Measurements from ENCODE around the gene MXD1.
A peak's percentile ranks its signal among the peaks of the same experiment; 100 is the strongest.

MXD1 gene

DNA sequence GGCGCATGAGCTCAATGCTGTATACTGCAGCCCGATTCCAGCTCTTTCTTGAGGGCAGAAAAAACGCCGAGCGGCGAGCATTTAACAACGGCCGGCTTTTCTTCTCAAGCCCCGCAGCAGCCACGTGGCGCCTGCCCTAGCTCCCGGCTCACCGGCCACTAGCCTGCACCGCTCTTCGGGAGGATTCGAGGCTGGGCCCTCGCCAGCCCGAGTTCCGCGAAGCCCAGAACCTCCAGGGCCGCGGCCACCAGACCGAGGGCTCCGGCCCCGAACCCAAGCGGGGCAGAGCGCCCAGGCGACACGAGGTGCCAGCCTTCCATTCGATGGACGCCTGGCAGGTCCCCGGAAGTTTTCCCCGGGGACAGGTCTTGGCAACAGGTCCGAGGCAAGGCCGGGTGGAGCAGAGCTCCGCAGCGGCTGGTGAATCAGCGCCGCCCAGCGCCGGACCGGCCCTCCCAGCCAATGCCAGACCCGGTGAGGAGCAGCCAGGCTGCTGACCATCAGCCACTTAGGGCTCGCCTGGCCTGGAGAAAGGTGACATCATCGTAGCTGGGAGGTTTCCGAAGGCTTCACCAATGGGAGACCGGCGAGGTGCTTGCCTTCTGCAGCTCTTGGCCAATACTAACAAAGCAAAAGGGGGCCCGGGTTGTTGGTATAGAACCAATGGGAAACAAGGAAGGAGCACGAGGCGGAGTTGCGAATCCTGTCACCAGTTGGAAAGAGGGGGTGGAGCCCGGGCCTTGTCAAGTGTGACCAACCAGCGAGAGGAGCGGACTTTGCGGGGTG is 552 bp upstream of the MXD1 start:
- DNase-seq (ENCODE audit: insufficient read length) (no peak), FAIRE-seq (peak; percentile 99)
- TF ChIP-seq POLR2A (IDR thresholded peaks at IDR 0.05; ENCODE audit: low read depth, low read length) (peak; percentile 82), TAF1 (IDR thresholded peaks at IDR 0.05; ENCODE audit: borderline replicate concordance, low read depth, low read length) (peak; percentile 72; the same call in 1 of the 2 replicates), POLR2AphosphoS5 (IDR thresholded peaks at IDR 0.05; ENCODE audit: low read depth, low read length) (no peak; the same call in 1 of the 2 replicates)

DNA sequence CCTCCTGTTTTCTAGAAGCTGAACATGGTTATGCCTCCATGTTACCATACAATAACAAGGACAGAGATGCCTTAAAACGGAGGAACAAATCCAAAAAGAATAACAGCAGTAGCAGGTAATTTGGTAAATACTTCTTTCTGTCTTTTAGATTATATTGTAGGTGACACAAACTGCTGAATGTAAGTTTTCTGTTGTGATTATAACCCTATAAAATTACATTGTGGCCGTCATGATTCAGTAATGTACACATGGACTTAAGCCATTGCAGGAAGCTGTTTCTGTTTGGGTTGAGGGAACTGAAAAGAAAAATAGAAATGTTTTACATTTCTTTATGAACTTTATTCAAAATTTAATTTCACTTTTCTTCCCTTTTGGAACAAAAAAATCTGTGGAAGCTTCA is 1.2 kb downstream of the MXD1 start:
- FAIRE-seq (no peak), DNase-seq (ENCODE audit: insufficient read length) (no peak)
- no peak for TF ChIP-seq TAF1 (IDR thresholded peaks at IDR 0.05; ENCODE audit: borderline replicate concordance, low read depth, low read length)
- no peak for TF ChIP-seq POLR2AphosphoS5 (IDR thresholded peaks at IDR 0.05; ENCODE audit: low read depth, low read length)
- no peak for TF ChIP-seq POLR2A (IDR thresholded peaks at IDR 0.05; ENCODE audit: low read depth, low read length)

- peak; percentile 21 for FAIRE-seq
- no peak for DNase-seq (ENCODE audit: insufficient read length)
- TF ChIP-seq TAF1 (IDR thresholded peaks at IDR 0.05; ENCODE audit: borderline replicate concordance, low read depth, low read length) = no peak
- no peak for TF ChIP-seq POLR2A (IDR thresholded peaks at IDR 0.05; ENCODE audit: low read depth, low read length)
- no peak for TF ChIP-seq POLR2AphosphoS5 (IDR thresholded peaks at IDR 0.05; ENCODE audit: low read depth, low read length)
Observed at GRCh38 chr2:69917852-69918251, 2.9 kb downstream of the MXD1 start.

- TF ChIP-seq POLR2A (IDR thresholded peaks at IDR 0.05; ENCODE audit: low read depth, low read length) (no peak), POLR2AphosphoS5 (IDR thresholded peaks at IDR 0.05; ENCODE audit: low read depth, low read length) (no peak), TAF1 (IDR thresholded peaks at IDR 0.05; ENCODE audit: borderline replicate concordance, low read depth, low read length) (no peak)
- DNase-seq (ENCODE audit: insufficient read length) = no peak
- FAIRE-seq = no peak
Observed at GRCh38 chr2:69918401-69918800, 3.5 kb downstream of the MXD1 start.

- no peak for DNase-seq (ENCODE audit: insufficient read length)
- TF ChIP-seq POLR2A (IDR thresholded peaks at IDR 0.05; ENCODE audit: low read depth, low read length) = no peak
- TF ChIP-seq POLR2AphosphoS5 (IDR thresholded peaks at IDR 0.05; ENCODE audit: low read depth, low read length) = no peak
- TF ChIP-seq TAF1 (IDR thresholded peaks at IDR 0.05; ENCODE audit: borderline replicate concordance, low read depth, low read length) = no peak
- no peak for FAIRE-seq
Observed at GRCh38 chr2:69923116-69923515, 8.2 kb downstream of the MXD1 start.

DNA sequence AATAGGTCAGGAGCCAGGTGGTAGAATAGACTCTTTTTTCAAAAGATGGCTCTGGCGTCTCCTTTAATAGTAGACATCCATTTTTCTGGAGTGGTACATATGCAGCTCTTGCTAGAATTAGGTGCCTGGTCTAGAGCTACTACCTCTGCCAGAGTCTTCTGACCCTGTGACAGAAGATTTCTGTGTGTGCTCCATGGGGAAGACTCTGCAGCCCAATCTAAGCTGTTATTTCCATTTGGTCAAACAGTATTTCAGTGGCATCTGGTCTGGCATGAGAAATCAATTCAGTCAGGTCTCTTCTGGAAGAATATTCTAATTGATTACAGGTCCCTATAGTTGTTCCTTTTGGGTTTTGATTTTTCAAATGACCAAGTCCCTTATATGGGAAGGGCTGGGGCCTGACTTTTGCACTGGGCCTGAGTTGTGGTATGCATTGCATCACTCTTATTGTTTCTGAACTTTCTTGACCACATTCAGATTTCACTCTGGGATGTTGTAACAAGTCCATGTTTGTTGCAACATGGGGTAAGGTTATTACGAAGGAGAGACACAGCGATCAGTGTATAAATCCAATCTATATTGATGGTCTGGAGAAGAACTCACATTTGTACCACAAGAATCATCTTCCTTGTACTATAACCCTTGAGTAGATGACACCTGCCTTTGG is 12.1 kb downstream of the MXD1 start:
- FAIRE-seq (peak; percentile 21), DNase-seq (ENCODE audit: insufficient read length) (no peak)
- TF ChIP-seq TAF1 (IDR thresholded peaks at IDR 0.05; ENCODE audit: borderline replicate concordance, low read depth, low read length) = no peak
- no peak for TF ChIP-seq POLR2A (IDR thresholded peaks at IDR 0.05; ENCODE audit: low read depth, low read length)
- no peak for TF ChIP-seq POLR2AphosphoS5 (IDR thresholded peaks at IDR 0.05; ENCODE audit: low read depth, low read length)

DNA sequence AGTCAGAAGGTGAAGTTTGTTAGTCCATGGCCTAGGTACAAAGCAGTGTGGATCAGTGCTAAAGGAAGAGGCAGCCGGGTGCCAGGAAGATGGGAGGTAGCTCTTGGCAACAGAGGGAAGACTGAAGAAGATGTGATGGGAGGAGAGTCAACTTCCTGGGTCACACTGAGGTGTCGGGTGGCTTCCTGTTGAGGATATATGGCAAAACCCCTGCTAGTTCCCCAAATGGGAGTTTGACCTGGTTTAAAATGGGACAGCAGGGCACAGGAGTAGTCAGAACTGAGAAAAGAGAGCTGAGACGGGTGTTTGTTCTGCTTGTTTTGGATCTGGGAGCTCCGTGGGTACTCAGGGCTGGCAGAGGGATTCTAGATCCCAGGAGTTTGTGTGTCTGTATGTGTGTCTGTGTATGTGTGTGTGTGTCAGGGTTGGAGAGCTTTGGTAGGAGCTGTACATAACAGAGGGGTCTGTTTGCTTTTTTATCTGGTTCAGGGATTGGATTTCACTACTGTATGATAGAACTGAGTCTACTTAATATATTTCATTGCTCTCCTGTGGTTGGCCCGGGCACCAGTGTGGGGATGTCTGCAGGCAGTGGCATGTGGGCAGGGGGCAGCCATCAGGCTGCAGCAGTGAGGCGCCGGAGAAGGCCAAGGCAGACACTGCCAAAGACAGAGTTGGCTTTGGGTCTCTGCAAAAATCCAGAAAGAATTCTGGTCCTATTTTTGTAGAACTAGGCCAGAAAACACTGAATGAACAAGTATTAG is 17.1 kb downstream of the MXD1 start:
- DNase-seq (ENCODE audit: insufficient read length) (no peak), FAIRE-seq (no peak)
- TF ChIP-seq TAF1 (IDR thresholded peaks at IDR 0.05; ENCODE audit: borderline replicate concordance, low read depth, low read length) = no peak

DNA sequence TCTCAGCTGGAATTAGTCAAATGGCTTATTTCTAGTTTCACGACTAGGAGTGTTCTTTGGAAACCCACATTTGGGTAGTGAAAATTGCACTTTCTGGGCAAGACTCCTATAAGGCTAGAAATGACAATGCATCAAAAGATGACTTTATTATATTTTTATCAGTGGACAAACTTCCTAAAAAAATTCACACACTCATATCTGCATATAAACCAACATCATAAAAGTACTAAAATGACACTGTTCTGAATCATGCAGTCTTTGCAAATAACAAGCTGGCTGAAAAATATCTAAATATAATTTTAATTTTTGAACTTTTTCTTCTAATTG is 17.6 kb downstream of the MXD1 start:
- TF ChIP-seq POLR2A (IDR thresholded peaks at IDR 0.05; ENCODE audit: low read depth, low read length) (no peak), POLR2AphosphoS5 (IDR thresholded peaks at IDR 0.05; ENCODE audit: low read depth, low read length) (no peak), TAF1 (IDR thresholded peaks at IDR 0.05; ENCODE audit: borderline replicate concordance, low read depth, low read length) (no peak)
- DNase-seq (ENCODE audit: insufficient read length) = no peak
- no peak for FAIRE-seq

DNA sequence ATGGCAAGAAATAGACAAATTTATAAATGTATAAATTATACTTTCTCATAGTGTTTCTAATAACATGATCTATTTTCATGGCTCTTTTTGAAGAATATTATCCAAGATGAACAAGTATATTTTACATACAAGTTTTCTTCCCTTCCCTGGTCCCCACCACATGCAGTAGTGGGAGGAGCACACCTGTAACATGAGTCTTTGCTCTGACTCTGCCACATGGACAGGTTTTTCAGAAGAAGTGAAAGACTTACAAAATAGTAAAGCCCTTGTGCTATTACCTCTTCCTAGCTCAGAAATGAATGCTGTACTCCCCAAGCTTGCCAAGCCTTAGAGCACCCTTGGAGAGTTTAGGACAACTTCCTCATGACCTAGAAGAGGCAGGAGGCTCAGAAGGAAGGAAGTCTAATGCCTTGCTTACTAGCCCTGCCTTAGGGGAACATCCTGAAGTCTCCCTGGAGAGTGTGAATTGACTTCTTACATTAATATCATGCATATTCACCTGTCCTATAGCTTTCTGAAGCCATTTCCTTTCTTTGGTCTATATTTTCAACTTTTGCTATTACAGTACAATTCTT is 18.4 kb downstream of the MXD1 start:
- FAIRE-seq (peak; percentile 56), DNase-seq (ENCODE audit: insufficient read length) (no peak)
- TF ChIP-seq TAF1 (IDR thresholded peaks at IDR 0.05; ENCODE audit: borderline replicate concordance, low read depth, low read length) (no peak), POLR2AphosphoS5 (IDR thresholded peaks at IDR 0.05; ENCODE audit: low read depth, low read length) (no peak), POLR2A (IDR thresholded peaks at IDR 0.05; ENCODE audit: low read depth, low read length) (no peak)

DNA sequence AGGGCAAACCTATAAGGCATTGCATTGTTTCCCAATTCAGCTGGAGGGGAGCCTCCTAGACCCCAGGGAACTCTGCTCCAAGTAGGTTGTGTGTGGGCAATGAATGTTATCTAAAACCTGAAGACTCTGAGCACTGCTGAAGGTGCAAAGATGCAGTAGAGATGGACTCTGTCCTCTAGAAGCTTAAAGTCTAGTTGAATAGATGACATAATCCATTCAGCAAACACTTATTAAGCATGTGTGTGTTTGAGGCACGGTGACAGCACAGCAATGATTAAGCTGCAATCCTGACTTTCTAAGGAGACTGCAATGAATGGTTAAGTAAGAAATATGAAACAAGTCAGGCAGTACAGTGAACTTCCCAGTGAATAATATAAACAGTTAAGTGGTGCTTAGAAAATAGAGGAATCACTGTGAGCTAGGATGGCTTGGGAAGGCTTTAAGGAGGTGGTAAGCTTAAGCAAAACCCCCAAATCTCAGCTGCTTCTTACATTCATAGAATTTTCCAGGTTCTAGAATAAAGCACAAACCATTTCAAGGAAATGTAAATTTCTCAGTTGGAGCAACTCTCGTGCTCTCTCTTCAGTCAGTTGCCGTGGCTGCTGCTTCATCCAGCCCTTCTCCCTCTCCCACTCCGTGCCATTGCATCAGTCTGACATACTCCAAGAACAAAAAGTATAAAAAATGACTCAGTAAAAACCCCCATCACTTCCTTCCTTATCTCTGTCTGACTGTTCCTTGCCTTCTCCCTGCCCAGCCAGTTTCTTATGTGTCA is 19.1 kb downstream of the MXD1 start:
- DNase-seq (ENCODE audit: insufficient read length) = no peak
- FAIRE-seq = peak; percentile 5
- TF ChIP-seq POLR2AphosphoS5 (IDR thresholded peaks at IDR 0.05; ENCODE audit: low read depth, low read length) (no peak), TAF1 (IDR thresholded peaks at IDR 0.05; ENCODE audit: borderline replicate concordance, low read depth, low read length) (no peak), POLR2A (IDR thresholded peaks at IDR 0.05; ENCODE audit: low read depth, low read length) (no peak)

DNA sequence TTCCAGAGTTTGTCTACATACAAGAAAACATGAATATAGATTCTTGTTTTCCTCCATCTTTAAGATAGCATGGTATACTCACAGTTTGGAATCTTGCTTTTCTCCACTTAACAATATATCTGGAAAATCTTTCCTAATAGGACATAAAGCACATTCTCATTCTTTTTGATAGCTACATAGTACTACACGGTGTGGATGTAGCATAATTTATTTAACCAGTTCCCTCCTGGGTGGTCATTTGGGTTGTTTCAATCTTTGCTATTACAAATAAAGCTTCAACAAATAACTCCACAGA is 19.7 kb downstream of the MXD1 start:
- FAIRE-seq (no peak), DNase-seq (ENCODE audit: insufficient read length) (no peak)
- TF ChIP-seq TAF1 (IDR thresholded peaks at IDR 0.05; ENCODE audit: borderline replicate concordance, low read depth, low read length) (no peak), POLR2A (IDR thresholded peaks at IDR 0.05; ENCODE audit: low read depth, low read length) (no peak), POLR2AphosphoS5 (IDR thresholded peaks at IDR 0.05; ENCODE audit: low read depth, low read length) (no peak)
